ENCODE measurements around the gene SPRY2.

GRCh38 chr13:80386002-80386401 lies 45.1 kb upstream of the SPRY2 start:
- TF ChIP-seq POLR2A (IDR thresholded peaks at IDR 0.05) (no peak), CTCF (IDR thresholded peaks at IDR 0.05) (no peak)
